Measurements from ENCODE around the gene ASCC3.

GRCh38 chr6:100613656-100614055 lies 267.5 kb downstream of the ASCC3 start:
- TF ChIP-seq POLR2A (IDR thresholded peaks at IDR 0.05; ENCODE audit: low read depth, low read length), result no peak
- no peak for TF ChIP-seq POLR2AphosphoS5 (IDR thresholded peaks at IDR 0.05; ENCODE audit: low read depth, low read length)
- no peak for TF ChIP-seq PAX5 (IDR thresholded peaks at IDR 0.05; ENCODE audit: insufficient read depth, low read length, severe bottlenecking)
- no peak for TF ChIP-seq TAF1 (IDR thresholded peaks at IDR 0.05; ENCODE audit: low read depth, low read length)
- no peak for TF ChIP-seq POU2F2 (IDR thresholded peaks at IDR 0.05; ENCODE audit: low read depth, low read length)

All from GM12891 (cell line).